Erythroblast (primary cell): ENCODE measurements around the gene DENND1C.

Experiments used
- GATA1 ChIP-seq: IDR thresholded peaks from 2 replicates; pipeline ENCODE4 v1.6.1; 2011; ENCODE audit warnings: low read depth, mild to moderate bottlenecking, control low read depth, low read length, moderate library complexity
- POLR2A ChIP-seq: IDR thresholded peaks from 2 replicates; pipeline ENCODE4 v1.6.1; 2011; ENCODE audit warnings: mild to moderate bottlenecking, low read length

DNA sequence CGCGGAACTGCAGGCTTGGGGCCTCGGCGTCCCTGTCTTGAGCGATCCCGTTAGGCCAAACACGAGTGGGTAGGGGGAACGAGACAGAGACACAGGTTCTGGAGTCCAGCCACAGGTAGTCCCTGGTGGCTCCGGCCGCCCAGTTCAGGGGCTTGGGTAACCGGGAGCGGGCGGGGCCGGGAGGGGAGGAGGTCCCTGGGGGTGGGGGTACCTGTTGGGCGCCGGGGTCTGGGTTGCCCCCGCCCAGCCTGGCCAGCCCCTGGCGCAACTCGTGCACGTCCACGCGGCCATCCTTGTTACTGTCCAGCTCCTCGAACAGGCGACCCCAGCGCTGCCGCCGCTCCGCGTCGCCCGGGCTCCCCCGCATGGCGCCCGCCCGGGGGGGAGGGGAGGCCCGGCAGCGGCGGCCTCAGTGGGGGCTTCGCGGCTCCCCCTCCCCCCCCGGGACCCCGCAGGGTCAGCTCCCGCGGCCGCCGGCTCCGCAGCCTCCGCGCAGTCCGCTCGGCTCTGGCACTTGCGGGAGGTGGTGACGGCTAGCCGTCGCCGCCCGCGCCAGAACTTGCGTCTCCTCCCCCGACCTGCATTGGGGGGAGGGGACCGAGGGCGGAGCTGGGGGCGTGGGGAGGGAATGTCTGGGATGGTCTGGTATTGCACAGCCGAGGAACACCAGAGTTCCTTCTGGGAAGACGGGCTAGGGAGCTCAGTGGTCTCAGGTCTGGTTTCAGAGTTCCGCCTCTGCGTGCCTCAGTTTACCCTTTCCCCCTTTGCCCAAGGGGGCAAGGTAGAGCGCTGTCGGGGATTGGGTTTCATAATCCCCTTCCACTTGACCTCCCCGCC, 22.1 kb downstream of the DENND1C start, which contains the start of gene SLC25A23:
- TF ChIP-seq POLR2A (no peak), GATA1 (no peak)
